K562 (cell line): ENCODE measurements around the gene ZNF83. TPM values are rescaled to one million over a fixed set of nuclear protein-coding genes. Genes with fewer than 3 reads are reported as not detected.
A peak's percentile ranks its signal among the peaks of the same experiment; 100 is the strongest.

Source experiments
- CCNT2 ChIP-seq: IDR thresholded peaks from 2 replicates; pipeline ENCODE4 v1.6.1; 2011; ENCODE audit warnings: borderline replicate concordance, low read depth, mild to moderate bottlenecking, moderate library complexity, mixed read lengths, low read length; ENCODE audit not compliant: insufficient read length; ENCODE audit errors: extremely low read depth
- CHD1 ChIP-seq: fragments of 200-600 bp; sonication (generic); IDR thresholded peaks from one replicate; pipeline ENCODE4 v1.6.1; 2012; ENCODE audit warnings: mild to moderate bottlenecking, moderate library complexity, low read length, inconsistent platforms
- CTCFL ChIP-seq: IDR thresholded peaks from 2 replicates; pipeline ENCODE4 v1.6.1; 2011; ENCODE audit warnings: borderline replicate concordance, low read depth, mild to moderate bottlenecking, moderate library complexity, low read length; ENCODE audit not compliant: insufficient read depth, poor library complexity, severe bottlenecking
- CUX1 ChIP-seq: fragments of 200-800 bp; sonication (Bioruptor generic); IDR thresholded peaks from 2 replicates; pipeline ENCODE4 v1.6.1; 2016; ENCODE audit warnings: missing genetic modification characterization, missing compliant biosample characterization
- IRF9 ChIP-seq: fragments of 450-650 bp; IDR thresholded peaks from 2 replicates; pipeline ENCODE4 v1.6.1; 2016; ENCODE audit warnings: missing biosample characterization, missing genetic modification characterization
- MAFG ChIP-seq: fragments of 450-650 bp; conservative IDR thresholded peaks from 2 replicates; pipeline ENCODE4 v1.6.1; 2016; ENCODE audit warnings: missing genetic modification characterization, missing compliant biosample characterization
- NUFIP1 ChIP-seq: fragments of 450-650 bp; IDR thresholded peaks from 2 replicates; pipeline ENCODE4 v1.6.1; 2018; ENCODE audit not compliant: partially characterized antibody
- PHF8 ChIP-seq: fragments of 200-600 bp; sonication (generic); IDR thresholded peaks from 2 replicates; pipeline ENCODE4 v1.6.1; 2012; ENCODE audit warnings: mixed run types, mild to moderate bottlenecking, inconsistent platforms, low read length, moderate library complexity, borderline replicate concordance
- SMARCC2 ChIP-seq: fragments of 450-650 bp; IDR thresholded peaks from 2 replicates; pipeline ENCODE4 v1.6.1; 2017; ENCODE audit warnings: antibody characterized with exemption, moderate library complexity, mild to moderate bottlenecking, low read depth
- SREBF2 ChIP-seq: sonication (generic); formaldehyde crosslinking; IDR thresholded peaks from 2 replicates; pipeline ENCODE4 v1.4.0; 2020; ENCODE audit warnings: mild to moderate bottlenecking, missing genetic modification reagents
- SUPT5H ChIP-seq: fragments of 450-650 bp; IDR thresholded peaks from 2 replicates; pipeline ENCODE4 v1.6.1; 2016
- TRIM24 ChIP-seq, 2 experiments: fragments of 450-650 bp; IDR thresholded peaks; 2 replicates each; pipeline ENCODE4 v1.6.1; 2016
- U2AF2 ChIP-seq: fragments of 200-400 bp; formaldehyde crosslinking; optimal IDR thresholded peaks from 2 replicates; pipeline ENCODE3; 2017; ENCODE audit warnings: low read depth, mild to moderate bottlenecking, low read length
- ZMIZ1 ChIP-seq, 2 experiments: fragments of 150-350 bp in 1 of 2; IDR thresholded peaks; 2 replicates each; pipeline ENCODE4 v1.6.1; 2012 to 2016; ENCODE audit warnings: low read depth in 2 of 2, low read length in 2 of 2, mild to moderate bottlenecking in 1 of 2, moderate library complexity in 1 of 2
- ZNF24 ChIP-seq: fragments of 450-650 bp; IDR thresholded peaks from 2 replicates; pipeline ENCODE4 v1.6.1; 2016
- ZNF668 ChIP-seq: fragments of 250-450 bp; sonication (Bioruptor Pico); IDR thresholded peaks from 2 replicates; pipeline ENCODE4 v1.8.0; 2022; ENCODE audit warnings: mild to moderate bottlenecking, inconsistent platforms
- ZNF830 ChIP-seq: fragments of 250-450 bp; sonication (Bioruptor Pico); IDR thresholded peaks from 2 replicates; pipeline ENCODE4 v1.5.0; 2021; ENCODE audit warnings: mild to moderate bottlenecking
- polyA plus RNA-seq, 8 experiments: library from polyadenylated mRNA; depleted of rRNA in 4 of 8; stranded (reverse) in 5 of 8; unstranded in 3 of 8; fragments of >200 nt; fragmentation: Nextera tagmentation in 2 of 8; fragmentation: Illumina TruSeq in 1 of 8; extraction: Ambion mirVana in 2 of 8; extraction: Trizol in 1 of 8; gene quantifications; 2 replicates each; pipeline versions ENCODE4 v1.2.1 to v1.2.3, GENCODE V29; 2011 to 2014; ENCODE audit warnings: inconsistent platforms in 1 of 8, missing spikeins in 1 of 8
- total RNA-seq, 7 experiments: library from RNA; depleted of rRNA in 6 of 7; stranded (reverse); fragments of >200 nt in 6 of 7; fragmentation: Illumina TruSeq in 2 of 7; extraction: Trizol in 2 of 7; gene quantifications; 2 replicates each; pipeline versions ENCODE4 v1.2.1 to v1.2.3, GENCODE V29; 2011 to 2021; ENCODE audit warnings: low replicate concordance in 1 of 7

ZNF83 gene
- total and polyA plus RNA-seq, 9 of the 15 experiments (the other 6 are each of a cell fraction or from before 2014, with no cell fraction given) = 18.6 to 74.3 (median 51.9) TPM

GRCh38 chr19:52626915-52627314 is 11.2 kb downstream of the ZNF83 start (continued):
- no peak for TF ChIP-seq CTCFL
- 0 out of 4 replicates have a peak, but pooled peaks of 1 of the 2 experiments have one; percentile 30 for TF ChIP-seq TRIM24 (IDR thresholded peaks at IDR 0.05)
- TF ChIP-seq ZNF830 (CRISPR knock-in tag) = no peak
- no peak for TF ChIP-seq ZNF24
- TF ChIP-seq CUX1 = peak; percentile 36; the same call in 1 of the 2 replicates
- TF ChIP-seq PHF8 = no peak
- TF ChIP-seq CHD1 = no peak
- no peak for TF ChIP-seq SMARCC2
- no peak for TF ChIP-seq CCNT2
- no peak for TF ChIP-seq ZMIZ1 (IDR thresholded peaks at IDR 0.05; ENCODE audit: low read depth in 2 of 2, low read length in 2 of 2)
- no peak for TF ChIP-seq IRF9 (tag)
- TF ChIP-seq SUPT5H = no peak
- no peak for TF ChIP-seq ZNF668 (CRISPR knock-in tag)
- TF ChIP-seq SREBF2 = no peak
- no peak for TF ChIP-seq MAFG
- no peak for TF ChIP-seq U2AF2
- TF ChIP-seq NUFIP1 = no peak
